Prostate gland (tissue), 2 donors: ENCODE results near the gene FAM3C.

ENCODE experiments used
- POLR2A ChIP-seq: fragments of 450-650 bp; IDR thresholded peaks from one replicate; pipeline ENCODE4 v1.6.1; 2016; ENCODE audit warnings: antibody characterized with exemption, mild to moderate bottlenecking
- POLR2AphosphoS5 ChIP-seq: sonication (generic); formaldehyde crosslinking; IDR thresholded peaks from one replicate; pipeline ENCODE4 v1.6.1; 2017; ENCODE audit warnings: antibody characterized with exemption
- TF ChIP-seq, protein P1 (sequence below), 4 experiments: fragments of 200-600 bp in 2 of 4; fragments of 450-650 bp in 2 of 4; sonication (generic) in 2 of 4; IDR thresholded peaks; 1 replicate in 3 of 4; 2 replicates in 1 of 4; pipeline ENCODE4 v1.5.1; 2016 to 2019; ENCODE audit warnings: antibody characterized with exemption in 4 of 4, mild to moderate bottlenecking in 2 of 4, moderate library complexity in 2 of 4

DNA sequence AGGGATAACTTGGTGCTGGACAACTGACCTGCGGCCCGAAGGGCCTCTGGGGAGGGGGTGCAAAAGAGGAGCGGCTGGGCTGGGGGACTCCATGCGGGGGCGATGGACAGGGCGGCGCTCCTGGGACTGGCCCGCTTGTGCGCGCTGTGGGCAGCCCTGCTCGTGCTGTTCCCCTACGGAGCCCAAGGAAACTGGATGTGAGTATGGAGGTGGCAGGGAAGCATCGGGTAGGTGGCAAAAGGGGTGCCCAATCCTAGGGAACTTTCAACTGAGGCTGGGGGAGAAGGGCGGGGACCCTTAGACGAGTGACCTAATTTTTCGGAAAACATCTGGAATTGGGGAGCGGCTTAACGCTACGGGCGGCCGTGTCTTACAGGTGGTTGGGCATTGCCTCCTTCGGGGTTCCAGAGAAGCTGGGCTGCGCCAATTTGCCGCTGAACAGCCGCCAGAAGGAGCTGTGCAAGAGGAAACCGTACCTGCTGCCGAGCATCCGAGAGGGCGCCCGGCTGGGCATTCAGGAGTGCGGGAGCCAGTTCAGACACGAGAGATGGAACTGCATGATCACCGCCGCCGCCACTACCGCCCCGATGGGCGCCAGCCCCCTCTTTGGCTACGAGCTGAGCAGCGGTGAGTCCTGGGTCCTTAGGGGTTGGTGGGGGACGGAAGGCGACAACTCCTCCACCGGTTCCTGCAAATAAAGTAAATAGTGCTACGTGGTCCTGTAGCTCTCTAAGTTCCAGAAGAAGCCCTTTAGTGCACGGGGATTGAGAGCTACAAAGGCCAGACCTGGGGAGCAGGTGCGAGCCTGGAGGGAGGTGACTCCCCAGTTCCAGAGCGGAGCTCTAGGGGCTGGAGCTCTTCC, 66.7 kb downstream of the FAM3C start:
- TF ChIP-seq, protein P1, sequence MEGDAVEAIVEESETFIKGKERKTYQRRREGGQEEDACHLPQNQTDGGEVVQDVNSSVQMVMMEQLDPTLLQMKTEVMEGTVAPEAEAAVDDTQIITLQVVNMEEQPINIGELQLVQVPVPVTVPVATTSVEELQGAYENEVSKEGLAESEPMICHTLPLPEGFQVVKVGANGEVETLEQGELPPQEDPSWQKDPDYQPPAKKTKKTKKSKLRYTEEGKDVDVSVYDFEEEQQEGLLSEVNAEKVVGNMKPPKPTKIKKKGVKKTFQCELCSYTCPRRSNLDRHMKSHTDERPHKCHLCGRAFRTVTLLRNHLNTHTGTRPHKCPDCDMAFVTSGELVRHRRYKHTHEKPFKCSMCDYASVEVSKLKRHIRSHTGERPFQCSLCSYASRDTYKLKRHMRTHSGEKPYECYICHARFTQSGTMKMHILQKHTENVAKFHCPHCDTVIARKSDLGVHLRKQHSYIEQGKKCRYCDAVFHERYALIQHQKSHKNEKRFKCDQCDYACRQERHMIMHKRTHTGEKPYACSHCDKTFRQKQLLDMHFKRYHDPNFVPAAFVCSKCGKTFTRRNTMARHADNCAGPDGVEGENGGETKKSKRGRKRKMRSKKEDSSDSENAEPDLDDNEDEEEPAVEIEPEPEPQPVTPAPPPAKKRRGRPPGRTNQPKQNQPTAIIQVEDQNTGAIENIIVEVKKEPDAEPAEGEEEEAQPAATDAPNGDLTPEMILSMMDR (IDR thresholded peaks at IDR 0.05): no peak
- no peak for TF ChIP-seq POLR2A
- TF ChIP-seq POLR2AphosphoS5: no peak
